Dermis lymphatic vessel endothelial cell (primary cell): ENCODE results near the gene CPS1. TPM values are rescaled to one million over a fixed set of nuclear protein-coding genes. Genes with fewer than 3 reads are reported as not detected.

Experiments
- total RNA-seq: library from RNA; depleted of rRNA; stranded (reverse); fragments of >200 nt; gene quantifications from 2 replicates; pipeline ENCODE4 v1.2.1, GENCODE V29; 2014

The CPS1 gene
- total RNA-seq: 0.22 and 1.1 TPM in 2 replicates

DNA sequence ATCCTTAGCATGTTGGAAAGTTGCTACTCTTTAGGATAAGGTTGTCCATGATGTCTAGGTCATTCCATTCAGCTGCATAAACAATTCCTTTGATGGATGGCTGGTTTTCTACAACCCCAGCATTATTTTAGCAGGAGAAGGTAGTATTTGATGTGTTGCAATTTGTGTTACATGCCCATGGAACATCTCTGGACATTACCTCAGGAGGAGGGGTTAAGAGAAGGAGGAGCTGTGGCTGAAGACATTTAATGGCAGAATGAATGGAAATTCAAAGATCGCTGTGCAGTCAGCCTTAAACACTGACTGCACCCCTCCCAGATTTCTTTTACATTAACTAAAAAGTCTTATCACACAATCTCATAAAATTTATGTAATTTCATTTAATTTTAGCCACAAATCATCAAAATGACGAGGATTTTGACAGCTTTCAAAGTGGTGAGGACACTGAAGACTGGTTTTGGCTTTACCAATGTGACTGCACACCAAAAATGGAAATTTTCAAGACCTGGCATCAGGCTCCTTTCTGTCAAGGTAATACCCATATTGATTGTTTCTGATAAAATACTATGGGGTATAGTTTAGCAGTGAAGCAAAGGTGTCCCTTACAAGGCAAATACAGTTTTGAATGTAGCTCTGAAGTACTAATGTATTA is at the start of gene CPS1:
TSS of gene CPS1 (plus strand) at position 271 of the 652 bp plus-strand sequence. CDS start at position 406, 135 bp downstream.

Other genes starting within 250 kb of the CPS1 start
- gene MYL1, start 241.4 kb upstream of the CPS1 start, total RNA-seq: not detected in 2 replicates
- gene LANCL1, start 79.8 kb upstream of the CPS1 start, total RNA-seq: 17.9 and 27.6 TPM in 2 replicates